ENCODE data around the gene AGBL5. TPM values are rescaled to one million over a fixed set of nuclear protein-coding genes. Genes with fewer than 3 reads are reported as not detected.
A peak's percentile ranks its signal among the peaks of the same experiment; 100 is the strongest.

AGBL5 gene
- total and polyA plus RNA-seq, 2 of the 13 experiments (the other 11 are each of a cell fraction or from before 2014, with no cell fraction given) = 55.9 to 73.3 TPM

- TF ChIP-seq ZNF407 (CRISPR knock-in tag; IDR thresholded peaks at IDR 0.05; ENCODE audit: not compliant biosample characterization) (no peak), SMARCE1 (IDR thresholded peaks at IDR 0.05; ENCODE audit: borderline replicate concordance) (no peak), NR2F2 (IDR thresholded peaks at IDR 0.05; ENCODE audit: borderline replicate concordance, low read depth) (no peak), ONECUT2 (CRISPR knock-in tag; IDR thresholded peaks at IDR 0.05) (no peak), AGO2 (optimal IDR thresholded peaks at IDR 0.05; ENCODE audit: low read depth, low read length) (peak; percentile 36), HIVEP1 (CRISPR knock-in tag; IDR thresholded peaks at IDR 0.05) (no peak)
Observed at GRCh38 chr2:27038631-27039339, 12.7 kb upstream of the AGBL5 start (continued).

Measured in HepG2 (cell line).